ENCODE data around the gene ZBTB20.
"Not testable (repeated sequence)": the region's sequence is repeated elsewhere in the genome, so short reads cannot be mapped to it uniquely, and the experiment has no call there.

The ZBTB20 gene

GRCh38 chr3:114709102-114709501 is 438.0 kb downstream of the ZBTB20 start:
- DNase-seq = no peak

GRCh38 chr3:114707252-114707860 is 439.7 kb downstream of the ZBTB20 start:
- no peak for DNase-seq

GRCh38 chr3:114706591-114707232 is 440.4 kb downstream of the ZBTB20 start:
- no peak for DNase-seq

- no peak for DNase-seq
These were observed 446.4 kb downstream of the ZBTB20 start for GRCh38 chr3:114700637-114701234.

GRCh38 chr3:114698146-114699105 is 448.7 kb downstream of the ZBTB20 start:
- DNase-seq = no peak

- no peak for DNase-seq
These were observed 449.7 kb downstream of the ZBTB20 start for GRCh38 chr3:114697401-114697800.

GRCh38 chr3:114694251-114694650 is 452.8 kb downstream of the ZBTB20 start:
- DNase-seq = no peak

- no peak for DNase-seq
These were observed 455.2 kb downstream of the ZBTB20 start for GRCh38 chr3:114691871-114692270.

GRCh38 chr3:114690911-114691310 is 456.2 kb downstream of the ZBTB20 start:
- no peak for DNase-seq

- DNase-seq = no peak
These were observed 459.9 kb downstream of the ZBTB20 start for GRCh38 chr3:114687151-114687550.

GRCh38 chr3:114686621-114687020 is 460.5 kb downstream of the ZBTB20 start:
- no peak for DNase-seq

GRCh38 chr3:114685161-114685560 is 461.9 kb downstream of the ZBTB20 start:
- no peak for DNase-seq

GRCh38 chr3:114680299-114680698 is 466.8 kb downstream of the ZBTB20 start:
- no peak for DNase-seq

GRCh38 chr3:114679773-114680172 is 467.3 kb downstream of the ZBTB20 start:
- not testable (repeated sequence) for DNase-seq

- DNase-seq = no peak
These were observed 472.0 kb downstream of the ZBTB20 start for GRCh38 chr3:114675104-114675503.

GRCh38 chr3:114674036-114674435 is 473.1 kb downstream of the ZBTB20 start:
- DNase-seq = no peak

GRCh38 chr3:114673481-114673880 is 473.6 kb downstream of the ZBTB20 start:
- DNase-seq = no peak

GRCh38 chr3:114672692-114673447 is 474.2 kb downstream of the ZBTB20 start:
- no peak for DNase-seq

GRCh38 chr3:114671741-114672510 is 475.2 kb downstream of the ZBTB20 start:
- DNase-seq = no peak

- DNase-seq = no peak
These were observed 477.5 kb downstream of the ZBTB20 start for GRCh38 chr3:114669614-114670013.

- no peak for DNase-seq
These were observed 479.0 kb downstream of the ZBTB20 start for GRCh38 chr3:114668099-114668498.

GRCh38 chr3:114666623-114667022 is 480.5 kb downstream of the ZBTB20 start:
- DNase-seq = no peak
